HL-60/S4 treated with retinoic acid at 250 ng/mL for 4 days and 3 days (cell line): ENCODE data around the gene ISOC2.
"Not testable (repeated sequence)": the region's sequence is repeated elsewhere in the genome, so short reads cannot be mapped to it uniquely, and the experiment has no call there.

Experiments used
- in situ Hi-C: fragments of 300-500 bp; cut with MboI; formaldehyde crosslinking; loops from 2 replicates; pipeline ENCODE4 v1.7.0; 2022; ENCODE audit warnings: low sequenced_read_pairs

ISOC2 gene, protein sequence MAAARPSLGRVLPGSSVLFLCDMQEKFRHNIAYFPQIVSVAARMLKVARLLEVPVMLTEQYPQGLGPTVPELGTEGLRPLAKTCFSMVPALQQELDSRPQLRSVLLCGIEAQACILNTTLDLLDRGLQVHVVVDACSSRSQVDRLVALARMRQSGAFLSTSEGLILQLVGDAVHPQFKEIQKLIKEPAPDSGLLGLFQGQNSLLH

DNA sequence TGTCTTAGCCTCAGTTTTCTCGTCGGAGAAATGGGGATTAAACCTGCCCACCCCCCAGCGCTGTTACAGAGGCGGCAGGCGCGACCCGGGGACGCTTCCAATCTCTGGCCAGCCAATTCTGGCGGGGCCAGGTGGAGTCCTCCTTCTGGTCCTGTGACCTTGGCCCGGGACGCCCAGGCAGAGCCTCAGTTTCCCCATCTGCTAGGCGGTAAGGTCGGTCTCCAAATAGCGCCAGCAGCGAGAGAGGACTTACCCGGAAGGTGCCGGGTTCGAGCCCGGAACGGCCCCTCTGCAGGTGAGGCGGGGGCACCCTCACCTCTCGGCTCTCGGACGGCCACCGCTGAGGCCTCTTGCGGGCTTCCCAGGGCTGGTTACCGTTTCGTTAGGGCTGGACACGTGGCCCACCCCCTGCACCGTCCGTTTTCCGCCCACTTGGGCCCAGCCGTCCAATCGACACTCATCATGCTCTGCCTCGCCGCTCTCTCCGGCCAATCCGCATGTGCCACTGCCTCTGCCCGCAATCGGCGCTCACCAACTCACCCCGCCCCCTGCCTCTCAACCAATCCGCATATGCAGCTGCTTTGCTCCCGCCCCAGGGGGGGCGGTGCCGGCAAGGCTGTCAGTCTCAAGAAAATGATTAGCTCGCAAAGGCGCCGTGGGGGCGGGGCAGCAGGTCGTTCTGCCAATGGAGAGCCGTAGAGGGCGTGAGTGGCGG is at the start of gene ISOC2:
TSS of gene ISOC2 (minus strand) at position 384 of the 715 bp plus-strand sequence. CDS start 5,156 bp downstream, outside the sequence.
- in situ Hi-C loops, result no loop called here

DNA sequence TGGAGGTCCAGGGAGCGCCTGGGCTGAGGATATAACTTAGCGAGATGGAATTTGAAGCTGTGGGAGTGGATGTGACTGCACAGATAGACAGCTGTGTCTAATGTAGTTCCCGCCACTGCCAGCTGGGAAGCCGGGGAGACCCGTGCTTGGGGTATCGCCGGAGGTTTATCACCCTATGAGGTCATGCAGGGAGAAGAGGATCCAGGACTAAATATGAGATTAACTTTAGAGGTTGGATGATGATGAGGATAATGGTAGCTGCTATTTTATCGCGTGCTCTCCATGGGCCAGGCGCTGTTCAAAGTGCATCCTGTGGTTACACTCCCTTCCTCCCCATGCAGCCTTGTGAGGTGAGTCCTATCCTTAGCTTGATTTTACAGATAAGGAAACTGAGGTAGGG is 46.7 kb upstream of the ISOC2 start:
- in situ Hi-C loops, result no loop called here

DNA sequence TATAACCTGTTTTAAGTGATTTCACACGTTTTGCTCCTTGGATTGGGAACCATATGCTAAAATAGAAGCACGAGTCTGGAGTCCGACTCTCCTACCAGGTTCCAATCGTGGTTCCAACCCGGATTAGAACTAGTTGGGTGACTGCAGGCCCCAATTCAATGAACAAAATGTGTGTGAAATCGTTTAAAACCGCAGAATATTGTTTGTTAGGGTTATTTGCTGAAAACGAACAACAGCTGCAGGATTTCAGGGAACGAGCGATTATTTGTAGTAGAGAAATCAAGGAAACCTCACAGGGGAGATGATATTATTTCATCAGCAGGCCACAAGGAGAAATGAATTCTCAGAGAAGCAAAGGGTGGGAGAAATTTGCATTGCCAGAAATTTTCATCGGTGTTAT is 43.5 kb upstream of the ISOC2 start:
- in situ Hi-C loops, result no loop called here

DNA sequence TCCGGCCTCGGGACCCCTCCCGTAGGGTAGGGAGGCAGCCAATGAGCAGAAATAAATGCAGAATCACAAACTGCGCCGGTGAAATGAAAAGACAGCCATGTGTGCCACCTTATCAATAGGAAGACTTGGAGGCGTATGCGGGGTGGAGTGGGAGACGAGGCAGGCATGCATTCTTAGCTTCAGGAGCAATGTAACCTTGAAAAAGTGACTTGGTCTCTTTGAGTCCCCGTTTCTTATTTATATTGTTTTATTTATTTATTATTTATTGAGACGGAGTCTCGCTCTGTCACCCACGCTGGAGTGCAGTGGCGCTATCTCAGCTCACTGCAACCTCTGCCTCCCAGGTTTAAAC is 42.8 kb upstream of the ISOC2 start:
- in situ Hi-C loops, result no loop called here

DNA sequence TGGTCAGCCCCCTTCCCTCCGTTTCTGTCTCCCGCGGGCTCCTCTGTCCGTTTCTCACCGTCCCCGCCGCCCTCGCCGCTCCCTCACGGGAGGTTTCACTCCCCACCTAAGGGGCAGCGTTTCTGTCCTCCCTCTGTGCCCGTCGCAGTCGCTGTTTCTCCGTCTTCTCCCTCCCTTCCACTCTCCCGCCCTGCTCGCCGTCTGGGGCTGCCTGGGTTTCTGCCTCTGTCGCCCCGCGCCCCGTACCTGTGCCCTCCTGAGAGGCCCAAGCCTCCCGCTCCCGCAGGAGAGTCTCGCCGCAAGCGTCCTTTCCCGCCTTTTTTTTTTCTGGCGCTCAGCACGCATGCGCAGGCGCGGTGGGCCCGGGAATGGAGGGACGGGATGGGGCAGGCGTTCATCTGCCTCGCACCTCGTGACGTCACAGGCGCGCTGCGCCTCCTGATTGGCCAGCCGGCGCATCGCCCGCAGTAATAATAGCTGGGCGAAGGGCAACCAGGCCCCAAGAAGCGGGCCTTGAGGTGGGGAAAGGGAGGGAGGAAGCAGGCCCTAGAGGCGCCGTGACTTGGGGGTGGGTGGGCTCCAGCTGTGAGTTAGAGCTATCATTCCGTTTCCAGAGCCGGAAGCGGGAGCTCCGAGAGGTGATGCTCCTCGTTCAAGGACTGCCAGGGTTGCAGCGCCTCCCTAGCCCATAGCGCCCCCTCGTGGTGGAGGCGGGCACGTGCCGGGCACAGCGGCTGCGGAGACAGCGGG is 42.2 kb upstream of the ISOC2 start:
- in situ Hi-C loops, result no loop called here

- in situ Hi-C loops, result no loop called here
Observed at GRCh38 chr19:55503157-55503501, 41.7 kb upstream of the ISOC2 start.

GRCh38 chr19:55502197-55502952 is 40.9 kb upstream of the ISOC2 start:
- in situ Hi-C loops, result no loop called here

- in situ Hi-C loops, result no loop called here
Observed at GRCh38 chr19:55500368-55500952, 39.0 kb upstream of the ISOC2 start.

DNA sequence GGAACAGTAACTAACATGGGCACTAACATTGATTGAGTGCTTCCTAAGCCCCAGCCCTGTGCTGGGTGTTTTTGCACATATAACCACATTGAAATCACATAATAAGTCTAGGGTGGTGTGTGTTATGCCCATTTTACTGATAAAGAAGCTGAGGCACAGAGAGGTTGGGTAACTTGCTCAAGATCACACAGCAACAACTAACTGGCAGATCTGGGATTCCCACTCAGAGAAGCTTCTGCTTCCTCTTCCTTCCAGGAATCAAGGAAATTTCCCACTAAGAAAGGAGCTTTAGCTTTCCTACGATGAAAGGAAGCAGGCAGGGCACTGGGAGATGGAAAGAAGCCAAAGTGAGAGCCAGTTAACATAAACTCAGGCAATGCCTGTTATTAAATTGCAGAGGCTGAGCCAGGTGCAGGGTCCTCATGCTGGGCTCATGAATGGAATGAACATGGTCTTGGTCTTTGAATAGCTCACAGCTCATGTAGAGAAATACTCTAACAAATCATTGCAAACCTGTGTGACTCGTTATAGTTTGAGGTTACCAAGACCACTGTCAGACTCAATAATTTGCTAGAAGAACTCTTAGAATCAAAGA is 36.9 kb upstream of the ISOC2 start:
- in situ Hi-C loops, result no loop called here

DNA sequence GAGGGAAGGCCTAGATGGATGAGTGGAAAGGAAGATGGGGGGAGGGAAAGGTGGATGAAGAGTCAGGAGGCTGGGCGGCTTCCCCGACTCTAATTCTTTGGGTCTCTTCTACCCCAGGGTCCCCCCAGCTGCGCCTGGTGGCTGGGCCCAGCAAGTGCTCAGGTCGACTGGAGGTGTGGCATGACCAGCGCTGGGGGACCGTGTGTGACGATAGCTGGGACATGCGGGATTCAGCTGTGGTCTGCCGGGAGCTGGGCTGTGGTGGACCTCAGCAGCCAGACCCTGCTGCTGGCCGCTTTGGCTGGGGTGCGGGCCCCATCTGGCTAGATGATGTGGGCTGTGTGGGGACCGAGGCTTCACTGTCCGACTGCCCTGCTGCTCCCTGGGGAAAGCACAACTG is 36.3 kb upstream of the ISOC2 start:
- in situ Hi-C loops, result no loop called here

DNA sequence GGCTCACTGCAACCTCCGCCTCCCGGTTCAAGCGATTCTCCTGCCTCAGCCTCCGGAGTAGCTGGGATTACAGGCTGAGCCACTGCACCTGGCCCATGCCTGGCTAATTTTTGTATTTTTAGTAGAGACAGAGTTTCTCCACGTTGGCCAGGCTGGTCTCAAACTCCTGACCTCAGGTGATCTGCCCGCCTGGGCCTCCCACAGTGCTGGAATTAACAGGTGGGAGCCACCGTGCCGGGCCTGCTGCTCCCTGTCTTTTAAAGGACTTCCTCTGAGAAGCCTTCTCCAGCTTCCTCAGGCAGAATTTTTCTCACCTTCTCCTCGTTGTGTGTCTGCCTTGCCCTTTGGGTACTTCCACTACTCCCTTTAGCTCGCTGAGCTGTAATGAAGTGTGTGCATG is 35.4 kb upstream of the ISOC2 start:
- in situ Hi-C loops, result not testable (repeated sequence)

DNA sequence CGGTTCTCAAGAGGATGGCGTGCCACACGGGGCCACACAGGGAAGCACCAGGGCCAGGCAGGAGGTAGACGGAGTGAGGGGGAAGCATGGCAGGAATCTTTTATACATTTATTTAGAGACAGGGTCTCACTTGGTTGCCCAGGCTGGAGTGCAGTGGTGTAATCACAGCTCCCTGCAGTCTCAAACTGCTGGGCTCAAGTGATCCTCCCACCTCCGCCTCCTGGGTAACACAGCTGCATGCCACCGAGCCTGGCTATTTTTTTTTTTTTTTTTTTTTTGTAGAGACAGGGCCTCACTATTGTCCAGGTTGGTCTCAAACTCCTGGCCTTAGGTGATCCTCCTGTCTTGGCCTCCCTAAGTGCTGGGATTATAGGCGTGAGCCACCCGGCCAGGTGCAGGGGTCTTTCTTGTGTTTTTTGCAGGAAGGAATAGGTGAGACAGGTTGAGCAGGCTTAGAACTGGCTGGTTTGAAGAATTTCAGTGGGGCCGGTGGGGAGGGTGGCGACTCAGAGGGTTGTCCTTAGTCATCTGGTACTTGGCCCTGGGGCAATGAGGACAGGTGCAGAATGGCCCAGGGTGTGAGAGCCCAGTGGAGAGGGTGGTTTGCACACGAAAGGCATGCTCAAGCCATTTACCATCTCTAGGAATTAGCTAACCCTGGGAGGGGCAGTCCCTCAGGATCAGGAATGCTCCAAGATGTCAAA is 34.4 kb upstream of the ISOC2 start:
- in situ Hi-C loops, result no loop called here

GRCh38 chr19:55494172-55494761 is 32.8 kb upstream of the ISOC2 start:
- in situ Hi-C loops, result no loop called here

GRCh38 chr19:55493645-55494171 is 32.3 kb upstream of the ISOC2 start:
- in situ Hi-C loops, result no loop called here

- in situ Hi-C loops, result no loop called here
Observed at GRCh38 chr19:55493052-55493644, 31.7 kb upstream of the ISOC2 start.

DNA sequence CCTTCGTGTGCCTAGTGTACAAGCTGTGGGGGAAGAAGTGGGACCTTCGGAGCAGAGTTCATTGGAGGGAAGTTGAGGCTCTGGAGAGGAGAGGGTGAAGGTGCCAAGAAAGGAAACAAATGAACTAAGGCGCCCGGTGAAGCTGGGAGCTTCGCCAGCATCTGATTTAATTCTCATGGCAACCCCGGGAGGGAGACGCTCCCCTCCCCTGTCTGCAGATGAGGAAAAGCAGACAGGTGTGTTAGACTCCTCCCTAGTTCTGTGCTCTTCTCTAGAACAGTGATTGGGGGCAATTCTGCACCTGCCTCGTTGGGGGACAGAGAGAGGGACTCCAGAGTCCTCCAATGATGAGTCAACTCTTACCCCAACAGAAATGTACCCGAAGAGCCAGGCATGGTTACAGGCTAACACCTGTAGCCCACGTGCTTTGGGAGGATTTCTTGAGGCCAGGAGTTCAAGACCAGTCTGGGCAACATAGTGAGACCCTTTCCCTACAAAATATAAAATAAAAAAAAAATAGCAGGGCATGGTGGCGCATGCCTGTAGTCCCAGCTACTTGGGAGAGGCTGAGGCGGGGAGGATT is 31.0 kb upstream of the ISOC2 start:
- in situ Hi-C loops, result no loop called here

DNA sequence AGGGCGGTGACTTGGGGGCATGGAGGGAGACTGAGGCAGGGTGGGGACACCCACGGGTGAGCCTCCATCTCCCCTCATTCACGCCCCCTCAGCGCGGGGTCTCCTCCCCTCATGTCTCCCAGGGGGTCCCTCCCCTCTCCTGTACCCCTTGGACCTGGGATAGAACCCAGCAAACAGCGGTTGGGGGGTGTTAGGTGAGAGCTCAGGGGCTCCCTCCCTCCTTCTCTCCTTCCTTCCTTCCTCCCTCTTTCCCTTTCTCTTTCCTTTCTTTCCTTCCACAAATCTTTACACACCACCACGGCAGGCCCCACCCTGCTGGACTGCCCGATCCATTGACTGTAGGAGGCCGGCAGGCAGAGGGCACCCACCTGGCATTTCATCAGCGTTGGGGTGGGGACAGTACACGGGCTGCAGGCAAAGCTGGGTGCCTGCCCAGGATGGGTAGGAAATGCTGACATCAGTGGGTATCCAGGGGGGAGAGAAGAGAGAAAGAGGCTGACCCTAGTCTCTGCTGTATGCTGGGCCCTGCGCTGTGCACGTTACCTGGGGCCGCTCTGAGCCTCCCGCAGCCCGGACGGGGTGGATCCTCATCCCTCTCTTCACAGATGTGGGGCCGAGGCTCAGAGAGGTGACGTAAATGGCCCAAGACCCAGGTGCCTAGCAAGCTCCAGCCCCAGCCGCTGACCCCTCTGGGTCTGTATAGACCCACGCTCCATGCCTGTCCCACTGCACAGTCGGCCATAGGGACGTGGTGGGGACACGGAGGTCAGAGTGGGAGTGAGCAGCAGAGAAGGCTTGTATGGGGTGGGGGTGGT is 30.3 kb upstream of the ISOC2 start:
- in situ Hi-C loops, result no loop called here
